GM18519 (cell line): ENCODE measurements around the gene SH2D7.

ENCODE experiments used
- ATAC-seq: cut with Tn5 transposase; IDR thresholded peaks from one replicate; pipeline ENCODE4 v1.9.1; 2021; ENCODE audit warnings: mild to moderate bottlenecking, moderate library complexity; ENCODE audit not compliant: unreplicated experiment, low FRiP score

The SH2D7 gene

DNA sequence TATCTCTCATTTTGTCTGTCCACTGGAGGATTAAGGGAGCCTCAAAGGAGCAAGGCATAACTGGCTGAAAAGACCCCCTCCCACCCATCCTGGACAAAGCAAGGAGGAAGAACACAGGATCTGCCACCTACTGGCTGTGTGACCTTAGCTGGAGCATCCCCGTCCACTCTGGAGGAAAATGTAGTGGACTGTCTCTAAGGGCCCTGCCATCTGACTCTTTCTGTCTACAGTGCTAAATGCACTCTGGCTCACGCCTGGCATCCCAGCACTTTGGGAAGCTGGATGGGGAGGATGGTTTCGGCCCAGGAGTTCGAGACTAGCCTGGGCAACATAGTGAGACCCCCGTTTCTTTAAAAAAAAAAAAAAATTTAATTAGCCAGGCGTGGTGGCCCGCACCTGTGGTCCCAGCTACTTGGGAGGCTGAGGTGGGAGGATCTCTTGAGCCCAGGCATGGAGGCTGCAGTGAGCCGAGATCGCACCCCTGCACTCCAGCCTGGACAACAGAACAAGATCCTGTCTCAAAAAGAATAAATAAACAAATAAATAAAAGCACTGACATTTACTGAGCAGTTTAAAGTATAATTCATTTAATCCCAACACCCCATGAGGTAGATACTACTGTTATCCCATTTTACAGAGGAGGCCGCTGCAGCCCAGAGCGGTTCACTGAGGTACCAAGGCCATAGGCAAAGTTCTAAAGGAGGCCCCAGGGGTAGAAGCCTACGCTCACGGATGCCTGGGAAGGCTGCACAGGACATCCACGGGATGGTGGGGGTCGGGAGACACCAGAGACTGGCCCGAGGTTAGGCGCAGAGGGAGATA is 15.9 kb upstream of the SH2D7 start:
- ATAC-seq, result no peak

DNA sequence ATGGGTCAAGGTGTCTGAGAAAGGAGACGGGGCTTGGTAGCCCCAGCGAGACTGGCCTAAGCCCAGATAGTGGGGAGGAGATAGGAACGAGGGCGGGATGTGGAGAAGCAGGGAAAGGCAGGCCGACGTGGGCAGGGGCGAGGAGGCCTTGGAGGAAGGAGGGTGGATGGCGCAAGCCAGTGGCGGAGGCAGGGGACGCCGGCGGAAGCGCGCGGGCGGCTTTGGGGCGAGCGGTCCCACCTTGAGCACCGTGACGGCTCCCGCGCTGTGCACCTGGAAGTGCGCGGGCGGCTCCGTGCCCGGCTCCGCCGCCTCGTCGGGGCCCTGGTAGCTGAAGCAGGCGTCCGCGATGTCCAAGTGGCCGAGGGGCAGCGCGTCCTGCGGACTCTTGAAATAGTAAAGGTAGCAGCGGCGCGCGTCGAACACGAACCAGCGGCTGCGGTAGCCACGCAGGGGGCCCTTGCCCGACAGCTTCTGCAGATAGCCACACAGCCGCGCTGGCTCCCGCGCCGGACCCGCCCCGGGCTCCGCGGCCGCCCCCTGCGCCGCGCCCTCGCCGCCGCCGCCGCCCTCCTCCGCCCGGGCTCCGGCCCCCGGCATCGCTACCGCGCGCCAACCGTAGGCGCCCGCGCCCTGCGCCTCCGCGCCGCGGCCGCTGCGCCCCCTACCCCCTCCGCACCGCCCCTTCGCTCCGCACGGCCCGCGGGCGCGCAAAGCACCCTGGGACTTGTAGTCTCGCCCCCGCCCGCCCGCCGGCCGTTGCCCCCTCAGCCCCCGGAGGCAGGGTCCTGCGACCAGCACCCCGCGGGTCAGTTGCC is 15.1 kb upstream of the SH2D7 start, which contains the start of gene TBC1D2B:
TBC1D2B (minus strand) TSS at position 659 of the 818 bp plus-strand sequence; CDS start at position 600, 59 bp downstream.
- peak; percentile 39 for ATAC-seq

DNA sequence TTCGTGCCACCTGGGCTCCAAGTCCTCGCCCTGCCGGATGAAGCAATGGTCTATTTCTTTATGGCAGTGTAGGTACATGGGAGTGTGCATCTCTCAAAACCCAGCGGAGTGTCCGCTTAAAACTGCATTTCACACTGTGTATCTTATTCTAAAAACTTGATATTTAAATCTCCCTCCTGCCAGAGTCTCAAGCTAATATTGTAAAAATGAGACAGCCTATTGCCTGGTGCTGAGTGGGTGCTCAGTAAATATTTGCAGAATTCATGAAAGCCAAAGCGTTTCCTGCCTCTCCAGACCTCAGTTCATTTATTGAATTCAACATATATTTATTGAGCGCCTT is 14.5 kb upstream of the SH2D7 start:
- ATAC-seq, result no peak

DNA sequence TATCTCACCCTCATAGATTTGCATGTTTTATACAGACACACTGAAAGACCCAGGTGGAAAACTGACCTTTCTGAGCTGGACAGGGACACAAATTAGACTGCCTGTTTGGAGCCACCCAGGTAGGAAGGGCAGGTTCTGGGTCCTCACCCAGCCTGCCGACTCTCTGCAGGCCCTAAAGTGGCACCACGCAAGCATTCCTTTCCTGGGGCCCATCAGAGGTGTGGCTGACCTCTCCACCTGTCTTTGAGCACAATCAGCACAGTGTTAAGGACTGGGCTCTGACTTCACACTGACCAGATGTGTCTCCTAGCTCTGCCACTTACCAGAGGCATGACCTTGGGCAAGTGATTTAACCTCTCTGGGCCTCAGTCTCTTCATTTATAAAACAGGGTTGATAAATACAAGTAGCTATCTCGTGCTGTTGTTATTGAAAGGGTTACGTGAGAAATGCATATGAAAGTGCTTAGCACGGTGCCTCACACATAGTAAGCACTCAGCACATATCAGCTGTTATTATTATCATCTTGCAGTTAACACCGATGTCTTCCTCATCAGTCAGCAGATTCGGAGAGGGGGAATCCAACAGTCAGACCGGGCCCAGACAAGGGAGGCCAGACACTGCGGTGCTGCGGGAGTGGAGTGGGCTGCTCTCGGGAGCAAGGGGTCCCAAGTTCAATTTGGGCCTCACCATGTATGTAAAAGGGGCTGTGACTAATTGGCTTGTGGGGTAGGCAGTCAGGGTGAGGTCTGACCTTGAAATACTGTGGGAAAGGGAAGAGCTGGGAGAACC is 12.9 kb upstream of the SH2D7 start:
- no peak for ATAC-seq

DNA sequence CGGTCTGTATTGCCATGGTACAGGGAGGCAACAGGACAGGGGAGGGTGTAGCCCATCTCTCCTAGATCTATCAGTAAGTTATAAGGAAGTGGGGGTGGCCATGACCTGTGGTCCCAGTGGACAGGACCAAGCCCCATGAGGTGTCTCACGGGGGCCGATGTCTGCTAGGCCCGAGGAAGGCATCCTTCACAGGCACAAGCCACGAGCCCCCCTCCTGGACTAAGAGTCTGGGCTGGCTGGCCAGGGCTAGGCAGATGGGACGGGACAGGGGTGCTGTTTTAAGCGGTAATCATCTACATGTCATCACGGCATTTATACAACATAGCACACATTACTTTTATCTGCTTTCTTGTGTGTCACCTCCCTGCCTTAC is 12.3 kb upstream of the SH2D7 start:
- no peak for ATAC-seq

DNA sequence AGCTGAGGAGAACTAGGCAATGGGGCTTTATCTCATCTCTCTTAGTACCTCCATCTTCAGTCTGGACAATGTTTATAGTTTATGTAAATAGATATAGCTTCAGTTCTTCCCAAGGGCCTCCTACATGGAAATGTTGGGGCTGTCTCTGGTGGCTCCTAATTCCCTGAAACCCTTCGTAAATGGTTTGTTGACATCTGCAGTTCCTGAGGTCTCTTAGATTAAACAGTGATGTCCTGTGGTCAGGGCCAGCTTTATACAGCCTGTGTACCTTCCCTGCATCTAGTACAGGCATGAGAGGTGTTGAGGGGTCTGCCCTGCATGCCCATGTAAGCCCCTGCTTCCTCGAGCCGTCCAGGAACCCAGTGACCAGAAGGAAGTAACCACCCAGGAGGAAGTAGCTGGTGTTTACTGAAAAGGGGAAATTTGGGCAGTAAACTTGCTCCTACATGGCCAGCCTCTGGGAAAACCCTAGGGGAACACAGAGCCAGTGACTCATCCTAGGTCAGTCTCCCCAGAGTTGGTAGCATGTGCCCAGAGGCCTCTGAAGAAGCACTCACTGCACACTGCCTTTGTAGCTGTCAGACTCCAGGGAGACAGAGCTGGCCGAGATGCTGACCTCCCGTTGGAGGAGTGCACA is 10.1 kb upstream of the SH2D7 start:
- ATAC-seq, result no peak

DNA sequence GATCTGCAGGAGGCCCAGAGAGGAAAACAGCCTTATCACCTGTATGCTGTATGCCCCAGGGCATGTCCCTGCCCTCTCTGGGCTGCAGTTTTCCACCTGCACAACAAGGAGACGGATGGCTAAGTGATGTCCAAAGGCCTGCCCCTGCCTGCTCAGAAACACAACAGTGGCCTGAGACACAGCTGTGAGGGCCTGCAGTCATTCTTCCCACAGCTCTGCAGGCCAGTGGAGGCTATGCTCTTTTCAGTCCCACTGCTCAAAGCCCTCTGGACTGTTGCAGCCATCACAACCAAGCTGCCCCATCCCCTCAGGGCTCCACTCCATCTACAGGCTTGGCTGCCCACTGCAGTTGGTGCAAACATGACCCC is 9.6 kb upstream of the SH2D7 start:
- no peak for ATAC-seq

DNA sequence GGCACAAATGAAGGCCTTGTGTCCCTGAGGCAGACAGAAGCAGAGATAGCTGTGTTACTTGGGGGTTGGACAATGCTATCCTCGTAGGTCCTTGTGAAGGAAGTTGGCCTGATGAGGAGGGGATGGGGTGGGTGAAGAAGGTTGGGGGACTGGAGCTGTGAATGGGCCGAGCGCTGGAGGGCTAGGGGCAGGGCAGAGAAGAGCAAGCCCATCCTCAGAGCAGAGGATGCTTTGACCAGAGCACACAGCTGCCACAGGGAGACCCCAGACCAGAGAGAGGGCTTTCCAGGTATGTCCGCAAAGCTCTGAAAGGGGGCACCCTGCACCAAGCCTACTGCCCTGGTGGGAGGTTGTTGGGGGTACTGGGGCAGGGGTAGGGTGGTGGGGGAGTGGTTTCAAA is 9.2 kb upstream of the SH2D7 start:
- no peak for ATAC-seq

DNA sequence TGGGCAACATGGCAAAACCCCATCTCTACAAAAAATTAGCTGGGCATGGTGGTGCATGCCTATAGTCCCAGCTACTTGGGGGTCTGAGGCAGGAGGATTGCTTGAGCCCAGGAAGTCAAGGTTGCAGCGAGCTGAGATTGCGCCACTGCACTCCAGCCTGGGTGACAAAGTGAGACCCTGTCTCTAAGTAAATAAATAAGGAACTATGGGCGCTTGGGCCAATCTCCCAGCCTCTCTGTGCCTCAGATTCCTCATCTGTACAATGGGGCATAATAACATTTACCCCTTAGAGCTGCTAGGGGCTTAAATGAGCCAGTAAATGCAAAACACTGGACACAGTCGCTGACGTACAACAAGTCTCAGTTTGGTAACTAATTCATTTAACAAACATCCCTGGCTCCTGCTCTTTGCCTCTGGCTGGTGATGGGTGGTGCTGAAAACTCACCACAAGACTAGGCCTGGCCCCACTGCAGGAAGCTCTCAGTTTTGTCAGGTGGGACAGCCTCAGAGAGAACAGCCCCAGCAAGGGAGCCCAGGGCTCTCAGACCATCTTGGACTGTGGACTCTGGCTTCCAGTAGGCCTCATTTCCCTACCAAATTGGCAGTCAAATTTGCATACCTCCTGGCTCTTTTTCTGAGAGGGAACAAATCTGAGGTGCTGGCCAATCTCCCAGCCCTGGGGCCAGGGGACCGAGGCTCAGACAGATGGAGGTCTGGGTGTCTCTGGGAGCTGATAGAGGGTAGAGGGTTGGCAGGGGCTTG is 8.5 kb upstream of the SH2D7 start:
- ATAC-seq, result no peak

DNA sequence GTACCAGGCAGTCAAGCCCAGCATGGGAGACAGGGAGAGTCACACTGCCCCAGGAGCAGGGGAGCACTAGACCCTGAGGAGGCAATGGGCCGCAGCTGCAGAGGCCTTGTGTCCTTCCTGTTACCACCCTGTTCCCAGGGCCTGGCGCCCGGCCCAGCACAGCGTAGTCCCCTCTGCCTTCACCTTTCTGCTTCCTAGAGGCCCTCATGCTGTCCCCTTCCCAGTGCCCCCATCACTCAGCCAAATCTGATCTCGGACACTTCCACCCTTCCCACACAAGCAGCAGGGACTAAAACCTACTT is 8.0 kb upstream of the SH2D7 start:
- ATAC-seq, result no peak

DNA sequence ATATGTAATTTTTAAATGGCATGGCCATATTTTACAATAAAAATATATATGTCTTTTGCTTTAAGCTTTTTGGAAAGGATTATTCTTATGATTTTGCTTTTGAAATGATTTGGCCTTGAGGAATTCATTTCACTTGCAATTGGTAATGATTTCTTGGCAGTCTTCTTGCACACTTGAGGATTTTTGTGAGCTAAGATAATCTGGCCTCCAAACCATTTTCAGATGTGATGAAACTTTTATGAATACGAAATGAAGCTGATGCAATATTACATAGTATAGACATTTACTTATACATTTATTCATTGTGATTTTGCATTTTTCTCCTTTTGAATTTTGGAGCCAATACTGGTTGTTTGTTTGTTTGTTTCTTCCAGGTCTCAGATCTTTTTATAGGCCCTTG is 6.4 kb upstream of the SH2D7 start:
- no peak for ATAC-seq

DNA sequence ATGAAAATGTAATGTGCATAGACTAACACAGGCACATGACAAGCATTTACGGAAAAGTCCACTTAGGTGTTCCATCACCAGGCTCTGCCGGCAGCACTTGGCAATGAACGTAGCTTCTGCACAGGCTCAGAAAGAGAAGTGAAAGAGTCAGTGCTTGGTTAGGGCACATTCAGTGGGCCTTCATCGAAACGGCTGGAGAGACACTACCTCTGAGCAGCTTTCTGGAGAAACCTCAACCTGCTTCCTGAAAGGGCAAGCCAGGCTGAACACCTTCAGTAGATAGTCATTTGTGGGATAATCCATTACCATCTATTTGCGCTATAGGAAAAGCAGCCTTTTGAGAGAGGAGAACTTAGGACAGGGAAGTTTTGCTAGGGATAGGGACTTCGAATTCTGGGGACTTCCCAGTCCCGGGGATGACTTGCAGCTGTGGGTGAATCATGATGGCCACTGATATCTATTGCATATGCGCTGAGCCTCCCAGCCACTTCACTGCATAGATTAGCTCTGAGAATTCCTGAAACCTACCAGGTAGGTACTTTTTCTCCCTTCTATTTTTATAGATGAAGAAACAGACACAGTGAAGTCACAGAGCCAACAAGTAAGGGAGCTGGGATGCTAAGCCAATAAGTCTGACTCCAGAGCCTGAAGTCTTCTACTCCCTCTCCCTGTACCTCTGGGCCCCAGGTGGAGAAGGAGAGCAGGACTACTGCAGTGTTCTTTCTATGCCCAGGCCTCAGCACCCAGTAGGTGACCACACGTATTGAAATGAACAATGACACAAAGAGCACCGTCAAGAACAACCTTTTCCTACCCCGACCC is 4.2 kb upstream of the SH2D7 start:
- ATAC-seq, result no peak

DNA sequence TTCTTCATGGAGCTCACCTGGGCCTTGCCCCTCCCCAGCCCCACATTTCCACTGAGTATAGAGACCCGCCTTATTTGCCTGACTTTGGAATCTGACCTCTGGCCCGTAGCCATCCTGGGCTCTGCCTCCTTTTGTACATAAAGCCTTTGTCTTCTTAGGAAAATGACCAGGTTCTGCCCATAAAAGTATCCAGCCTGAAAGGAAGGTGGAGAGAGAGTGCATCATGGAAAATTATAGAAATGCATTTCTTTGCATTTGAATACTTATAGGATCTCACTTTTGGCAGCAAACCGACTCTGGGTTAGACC is 3.6 kb upstream of the SH2D7 start:
- ATAC-seq, result no peak

DNA sequence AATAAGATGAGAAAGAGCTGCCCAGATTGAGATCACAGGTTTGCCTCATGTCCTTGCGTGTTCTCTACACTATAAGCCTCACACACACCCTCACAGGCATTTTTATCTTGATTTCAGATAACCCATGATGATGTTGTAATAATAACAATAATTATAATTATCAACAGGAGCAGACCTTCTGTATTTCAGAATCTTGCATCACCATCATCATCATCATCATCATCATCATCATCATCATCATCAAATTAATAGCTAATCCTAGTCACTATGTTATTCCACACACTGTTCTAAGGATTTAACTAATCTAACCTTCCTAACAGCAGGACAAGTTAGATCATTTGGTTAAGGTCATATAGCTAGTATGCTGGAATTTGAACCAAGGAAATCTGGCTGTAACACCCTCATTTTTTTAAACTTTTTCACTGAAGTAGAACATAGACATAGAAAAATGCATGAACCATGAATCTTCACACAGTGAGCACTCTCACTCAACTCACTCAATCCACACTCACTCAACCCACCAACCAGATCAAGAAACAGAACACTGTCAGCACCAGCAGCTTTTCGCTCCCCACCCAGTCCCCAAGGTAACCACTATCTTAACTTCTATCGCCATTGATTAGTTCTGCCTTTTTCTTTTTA is 1.8 kb upstream of the SH2D7 start:
- no peak for ATAC-seq

DNA sequence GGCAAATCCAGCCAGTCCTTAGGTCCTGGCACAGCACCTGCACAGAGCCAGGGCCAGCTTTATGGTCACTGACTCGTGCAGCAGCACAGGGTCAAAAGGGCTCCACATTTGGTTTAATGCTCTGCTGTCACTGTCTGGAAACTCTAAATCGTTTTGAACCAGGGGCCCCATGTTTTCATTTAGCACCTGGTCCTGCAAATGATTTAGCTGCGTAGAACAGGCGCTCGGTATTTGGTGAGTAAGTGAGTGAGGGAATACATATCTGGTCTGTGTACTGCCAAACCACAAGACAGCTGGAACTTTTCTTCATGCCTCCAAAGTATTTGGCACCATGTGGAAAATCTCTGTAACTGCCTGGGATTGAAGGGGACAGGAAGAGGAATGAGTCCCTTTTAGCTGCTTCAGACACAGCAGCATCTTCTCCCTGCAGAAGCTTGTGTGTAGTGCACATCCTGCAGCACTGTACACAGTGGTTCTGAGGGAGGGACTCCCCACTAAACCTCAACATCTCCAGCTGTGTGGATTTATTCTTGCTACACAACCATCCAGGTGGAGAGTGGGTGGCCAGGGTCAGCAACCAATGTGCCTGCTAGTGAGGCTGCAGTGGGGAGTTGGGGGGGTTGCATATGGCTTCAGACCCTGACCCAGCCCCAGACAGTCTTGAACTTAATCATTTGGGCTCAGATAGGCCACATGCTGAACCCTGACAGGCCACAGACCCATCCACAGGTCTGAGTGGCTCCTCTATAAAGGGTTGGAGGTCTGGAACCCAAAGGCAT is 1.1 kb downstream of the SH2D7 start:
- ATAC-seq, result no peak

DNA sequence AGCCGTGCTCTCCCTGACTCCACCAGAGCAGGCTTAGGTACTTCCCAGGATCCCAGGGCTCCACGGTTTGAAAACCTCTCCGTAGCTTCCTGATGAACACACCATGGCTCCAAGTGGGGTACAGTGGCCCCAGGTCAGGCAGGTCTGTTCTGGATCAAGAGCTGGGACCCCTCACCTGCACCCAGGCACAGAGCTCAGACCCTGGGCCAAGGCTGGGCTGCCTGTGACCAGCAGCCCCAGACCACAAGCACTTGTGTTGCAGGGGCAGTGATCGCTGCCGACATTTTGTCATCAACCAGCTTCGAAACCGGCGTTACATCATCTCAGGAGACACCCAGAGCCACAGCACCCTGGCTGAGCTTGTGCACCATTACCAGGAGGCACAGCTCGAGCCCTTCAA is 5.3 kb downstream of the SH2D7 start:
- no peak for ATAC-seq

DNA sequence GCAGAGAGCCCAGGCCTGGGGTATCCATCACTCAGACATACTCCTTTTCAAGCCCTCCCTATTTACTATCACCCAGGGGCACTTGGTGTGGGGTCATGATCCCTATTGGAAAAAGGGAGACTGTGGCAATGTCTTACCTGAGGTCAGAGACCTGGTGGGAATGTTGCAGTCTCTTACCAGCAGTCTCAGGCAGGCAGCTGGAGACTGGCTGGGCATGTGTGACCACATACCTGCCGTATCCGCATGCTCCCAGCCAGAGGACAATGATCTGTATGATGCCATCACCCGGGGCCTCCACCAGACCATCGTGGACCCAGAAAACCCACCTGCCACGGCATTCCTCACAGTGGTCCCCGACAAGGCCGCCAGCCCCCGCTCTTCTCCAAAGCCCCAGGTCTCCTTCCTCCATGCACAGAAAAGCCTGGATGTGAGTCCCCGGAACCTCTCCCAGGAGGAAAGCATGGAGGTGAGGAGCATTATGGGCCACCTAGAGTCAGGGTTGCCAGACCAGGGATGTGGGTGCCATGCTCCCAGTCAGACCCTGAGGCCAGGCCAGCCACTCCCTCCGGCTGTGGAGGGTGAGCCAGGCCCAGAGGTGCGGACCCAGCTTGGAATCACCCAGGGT is 5.9 kb downstream of the SH2D7 start:
- ATAC-seq, result no peak

DNA sequence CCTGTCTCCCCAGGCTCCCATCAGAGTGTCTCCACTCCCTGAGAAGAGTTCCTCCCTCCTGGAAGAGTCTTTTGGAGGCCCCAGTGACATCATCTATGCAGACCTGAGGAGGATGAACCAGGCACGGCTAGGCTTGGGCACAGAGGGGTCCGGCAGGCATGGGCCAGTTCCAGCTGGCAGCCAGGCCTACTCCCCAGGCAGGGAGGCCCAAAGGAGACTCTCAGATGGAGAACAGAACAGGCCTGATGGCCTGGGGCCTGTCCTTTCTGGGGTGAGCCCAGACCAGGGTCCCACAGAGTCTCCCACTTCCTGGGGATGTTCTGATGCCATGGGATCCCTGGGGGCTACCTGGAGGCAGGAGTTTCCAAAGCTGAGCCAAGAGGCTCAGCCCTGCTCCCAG is 8.5 kb downstream of the SH2D7 start:
- no peak for ATAC-seq
